ENCODE results near the gene IFI6.
"Not testable (repeated sequence)": the region's sequence is repeated elsewhere in the genome, so short reads cannot be mapped to it uniquely, and the experiment has no call there.

Gene IFI6

GRCh38 chr1:27648602-27649305 is 23.2 kb downstream of the IFI6 start:
- no peak for DNase-seq

GRCh38 chr1:27647328-27647727 is 24.7 kb downstream of the IFI6 start:
- no peak for DNase-seq

DNA sequence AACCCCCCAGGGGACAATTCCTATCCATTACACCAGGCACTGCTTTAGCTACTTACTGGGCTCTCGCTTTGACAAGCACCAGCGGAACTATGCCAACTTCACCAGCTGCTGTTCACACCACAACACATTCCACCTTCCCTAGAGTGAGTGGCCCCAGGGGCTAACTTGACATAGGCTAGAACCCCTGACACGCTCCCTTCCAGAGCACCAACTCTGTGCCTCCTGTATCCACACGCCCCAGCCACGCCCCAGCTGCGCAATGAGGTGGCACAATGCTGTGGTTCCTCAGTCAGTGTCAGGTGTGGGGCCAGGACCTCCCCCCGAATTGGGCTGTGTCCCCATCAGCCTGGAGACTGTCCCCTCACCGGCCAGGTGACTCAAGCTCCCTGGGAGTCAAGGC is 25.3 kb downstream of the IFI6 start:
- DNase-seq, result no peak

DNA sequence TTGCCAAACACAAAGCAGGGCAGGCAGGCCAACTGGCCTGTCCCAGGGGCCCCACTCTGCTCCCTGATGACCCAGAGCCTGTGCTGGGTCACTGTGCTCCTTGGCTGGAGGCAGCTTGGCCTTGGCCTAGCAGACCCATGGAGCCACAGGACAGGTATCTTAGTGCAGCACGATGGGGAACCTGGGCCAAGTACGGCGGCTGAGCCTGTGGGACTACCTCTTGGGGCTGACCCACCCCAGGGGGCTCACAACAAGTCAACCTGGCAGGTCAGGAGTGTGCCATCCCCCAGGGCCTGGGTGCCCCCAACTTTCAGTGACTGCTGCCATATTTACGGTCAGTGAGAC is 26.9 kb downstream of the IFI6 start:
- DNase-seq, result no peak

DNA sequence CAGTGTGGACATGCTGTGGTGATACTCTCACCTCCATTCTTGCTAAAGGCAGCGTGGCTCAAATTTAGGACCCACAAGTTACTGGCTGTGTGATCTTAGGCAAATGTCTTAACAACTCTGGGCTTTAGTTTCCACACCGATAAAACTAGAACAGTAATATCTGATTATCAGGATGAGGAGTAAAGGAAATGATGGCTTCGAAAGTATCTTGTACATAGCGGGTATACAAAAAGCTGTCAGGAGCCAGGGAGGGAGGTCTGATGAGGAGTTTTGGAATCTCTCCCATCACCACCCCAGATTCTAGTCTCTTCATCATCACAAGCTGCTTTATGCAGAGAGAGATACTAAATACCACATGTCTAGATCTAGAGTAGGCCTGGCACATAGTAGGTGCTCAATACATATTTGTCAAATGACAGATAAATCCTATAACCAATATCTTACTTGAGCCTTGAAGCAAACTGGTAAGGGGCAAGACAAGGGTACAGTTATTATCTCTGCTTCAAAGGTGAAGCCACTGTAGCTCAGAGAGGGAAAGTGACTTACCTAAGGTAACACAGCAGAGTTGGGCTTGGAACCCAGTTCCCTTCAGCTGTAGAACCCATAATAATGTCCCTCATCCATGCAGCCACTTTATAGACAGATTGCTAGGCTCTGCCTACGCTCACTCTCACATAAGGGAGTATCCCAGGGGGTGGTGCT is 27.5 kb downstream of the IFI6 start:
- no peak for DNase-seq

- DNase-seq, result peak; percentile 15
These were observed 28.2 kb downstream of the IFI6 start for GRCh38 chr1:27643600-27644368.

GRCh38 chr1:27640514-27640913 is 31.5 kb downstream of the IFI6 start:
- not testable (repeated sequence) for DNase-seq

- DNase-seq, result no peak
These were observed 33.2 kb downstream of the IFI6 start for GRCh38 chr1:27638805-27639204.

- DNase-seq, result no peak
These were observed 33.8 kb downstream of the IFI6 start for GRCh38 chr1:27638047-27638734.

DNA sequence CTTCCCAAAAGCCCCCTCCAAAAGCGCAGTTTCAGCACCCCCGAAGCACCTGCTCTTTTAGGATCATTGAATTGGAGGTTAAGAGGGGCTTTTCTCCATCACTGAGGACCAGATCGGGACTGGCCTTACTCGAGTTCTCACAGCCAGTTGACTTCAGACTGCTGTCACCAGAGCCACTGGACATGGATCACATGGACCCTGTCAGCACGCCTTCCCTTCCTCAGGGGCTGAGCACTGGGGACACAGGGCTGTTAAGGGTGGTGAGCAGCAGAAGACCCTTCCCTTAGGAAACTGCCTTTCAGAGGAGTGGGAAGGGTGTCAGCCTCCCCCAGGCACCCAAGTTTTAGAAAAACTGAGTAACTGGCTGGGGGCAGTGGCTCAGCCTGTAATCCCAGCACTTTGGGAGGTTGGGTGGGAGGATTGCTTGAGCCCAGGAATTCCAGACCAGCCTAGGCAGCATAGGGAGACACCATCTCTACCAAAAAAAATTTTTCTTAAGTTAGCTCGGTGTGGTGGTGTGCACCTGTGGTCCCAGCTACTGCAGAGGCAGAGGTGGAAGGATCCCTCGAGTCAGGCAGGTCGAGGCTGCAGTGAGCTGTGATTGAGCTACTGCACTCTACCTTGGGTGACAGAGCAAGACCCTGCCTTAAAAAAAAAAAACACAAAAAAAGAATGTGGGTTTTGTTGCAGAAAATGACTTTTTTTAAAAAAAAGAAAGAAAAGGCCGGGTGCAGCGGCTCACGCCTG is 36.4 kb downstream of the IFI6 start:
- no peak for DNase-seq

DNA sequence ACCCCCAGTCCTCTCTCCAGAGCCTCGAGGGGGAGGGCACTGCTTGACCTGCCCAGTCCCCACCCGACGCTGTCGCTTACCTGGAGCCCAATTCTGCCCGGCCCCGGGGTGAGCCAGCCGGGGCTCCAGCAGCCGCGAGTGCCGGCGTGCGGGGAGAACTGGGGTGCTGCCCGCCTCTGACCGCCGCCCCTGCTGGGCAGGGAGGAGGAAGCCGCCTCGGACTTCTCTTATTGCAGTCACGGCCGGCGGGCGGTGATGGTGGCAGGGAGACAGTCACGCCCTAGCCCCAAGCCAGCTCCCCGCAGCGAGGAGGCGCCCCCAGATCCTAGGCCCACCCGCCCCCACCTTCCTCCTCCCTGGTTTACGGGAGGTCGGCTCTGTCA is 37.0 kb downstream of the IFI6 start, which contains the start of gene FGR:
Gene FGR (minus strand): TSS at position 201 of the 383 bp plus-strand sequence. CDS start 11,269 bp downstream, outside the sequence.
- DNase-seq, result no peak

GRCh38 chr1:27634177-27634984 is 37.6 kb downstream of the IFI6 start:
- no peak for DNase-seq

- no peak for DNase-seq
These were observed 38.3 kb downstream of the IFI6 start for GRCh38 chr1:27633640-27634176.

DNA sequence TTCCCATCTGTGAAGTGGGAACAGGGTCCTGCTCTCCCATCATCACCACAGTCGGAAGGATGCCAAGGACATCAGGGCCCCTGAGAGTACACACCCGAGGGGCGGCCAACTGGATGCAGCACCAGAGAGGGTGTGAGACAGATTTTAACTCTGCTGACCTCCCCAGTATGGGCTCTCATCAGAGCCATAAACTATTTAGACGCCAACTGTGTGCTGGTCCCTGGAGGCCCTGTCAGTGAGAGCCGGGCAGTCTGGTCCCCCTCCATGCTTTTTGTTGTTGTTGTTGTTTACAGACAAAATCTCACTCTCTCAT is 38.7 kb downstream of the IFI6 start:
- no peak for DNase-seq

- DNase-seq, result no peak
These were observed 39.4 kb downstream of the IFI6 start for GRCh38 chr1:27632387-27633297.

DNA sequence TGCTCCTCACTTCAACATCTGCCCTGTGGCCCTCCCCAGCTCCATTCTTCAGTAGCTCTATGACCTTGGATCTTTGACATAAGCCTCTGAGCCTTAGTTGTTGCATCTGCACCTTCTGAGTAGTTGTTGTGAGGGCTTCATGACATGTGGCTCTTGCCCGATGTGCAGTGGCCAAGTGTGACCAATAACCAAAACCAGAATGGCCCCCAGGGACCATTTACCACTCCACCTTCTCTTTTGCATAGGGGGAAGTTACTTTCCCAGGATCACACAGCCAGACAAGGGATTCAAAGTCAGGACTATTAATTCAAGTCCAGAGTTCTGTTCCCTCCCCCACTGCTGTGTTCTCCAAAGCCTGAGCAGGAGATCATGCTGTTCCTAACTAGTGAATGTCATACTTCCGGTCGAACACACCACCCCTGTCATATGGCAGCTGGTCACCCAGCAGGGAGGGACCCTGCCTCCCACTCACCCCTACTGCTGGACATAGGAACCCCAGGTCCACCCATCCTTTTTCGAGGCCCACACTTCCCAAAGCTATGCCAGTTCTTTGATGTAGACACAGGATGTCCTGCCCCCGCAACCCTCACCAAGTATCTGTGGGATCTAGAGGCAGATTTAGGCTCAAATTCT is 41.0 kb downstream of the IFI6 start:
- no peak for DNase-seq

DNA sequence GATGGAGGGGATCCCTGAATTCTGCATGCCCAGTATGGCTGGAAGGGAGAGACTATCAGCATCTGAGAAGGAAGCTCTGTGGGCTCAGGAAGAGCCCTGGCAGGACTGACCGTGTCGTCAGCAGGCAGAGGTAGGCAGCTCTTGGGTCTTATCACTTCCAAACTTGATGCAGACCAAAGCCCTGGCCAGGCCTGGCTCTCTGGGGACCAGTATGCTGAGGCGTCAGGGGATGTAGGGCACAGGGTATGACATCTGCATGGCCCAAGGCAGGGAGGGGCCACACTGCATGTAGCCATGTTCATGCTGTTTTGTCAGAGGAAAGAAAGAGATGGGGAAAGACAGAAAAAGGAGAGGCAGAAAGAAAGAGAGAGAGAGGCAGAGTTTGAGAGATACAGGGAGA is 43.3 kb downstream of the IFI6 start:
- DNase-seq, result no peak

DNA sequence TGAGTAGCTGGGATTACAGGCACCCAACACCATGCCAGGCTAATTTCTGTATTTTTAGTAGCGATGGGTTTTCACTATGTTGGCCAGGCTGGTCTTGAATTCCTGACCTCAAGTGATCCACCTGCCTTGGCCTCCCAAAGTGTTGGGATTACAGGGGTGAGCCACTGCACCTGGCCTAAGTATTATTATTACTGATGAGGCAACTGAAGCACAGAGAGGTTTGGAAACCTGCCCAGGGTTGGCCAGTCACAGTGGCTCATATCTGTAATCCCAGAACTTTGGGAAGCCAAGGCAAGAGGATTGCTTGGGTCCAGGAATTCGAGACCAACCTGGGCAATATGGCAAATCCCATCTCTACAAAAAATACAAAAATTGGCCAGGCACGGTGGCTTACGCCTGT is 44.3 kb downstream of the IFI6 start:
- not testable (repeated sequence) for DNase-seq

DNA sequence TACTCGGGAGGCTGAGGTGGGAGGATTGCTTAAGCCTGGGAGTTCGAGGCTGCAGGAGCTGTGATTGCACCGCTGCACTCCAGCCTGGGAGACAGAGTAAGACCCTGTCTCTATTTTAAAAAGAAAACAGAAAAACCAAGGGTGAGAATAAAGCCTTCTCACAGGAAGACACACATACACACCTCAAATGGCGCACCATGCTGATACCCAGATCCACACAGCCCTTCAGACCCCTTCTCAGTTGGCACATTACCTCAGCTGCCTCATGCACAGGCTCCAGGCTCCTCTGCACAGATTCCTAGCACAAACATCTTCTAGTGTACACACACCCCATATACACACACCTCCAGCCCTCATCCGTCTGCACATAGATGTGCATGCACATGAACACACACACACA is 44.9 kb downstream of the IFI6 start:
- no peak for DNase-seq

Data from NCI-H1930 (cell line).